Activated T-helper 9 cell treated with anti-CD3 and anti-CD28 coated beads, Interleukin-2, amount 50 U/mL, for 16 hours (primary cell): Measurements from ENCODE around the gene ALDH1B1.

Experiments
- DNase-seq: peaks from one replicate; pipeline ENCODE4 v3.0.0-alpha.2; 2020; ENCODE audit warnings: low read depth

Gene ALDH1B1

GRCh38 chr9:38441347-38442085 lies 49.0 kb downstream of the ALDH1B1 start:
- DNase-seq = no peak

GRCh38 chr9:38442473-38443096 lies 50.1 kb downstream of the ALDH1B1 start:
- no peak for DNase-seq

GRCh38 chr9:38443181-38443580 lies 50.7 kb downstream of the ALDH1B1 start:
- no peak for DNase-seq

- DNase-seq = no peak
These were observed 51.1 kb downstream of the ALDH1B1 start for GRCh38 chr9:38443597-38443996.

- DNase-seq = no peak
These were observed 52.9 kb downstream of the ALDH1B1 start for GRCh38 chr9:38445154-38446043.

GRCh38 chr9:38447703-38448102 lies 55.2 kb downstream of the ALDH1B1 start:
- DNase-seq = no peak
